Duodenal mucosa (tissue), 2 donors: ENCODE results near the gene TACC2.

Source experiments
- H3K27ac ChIP-seq: one replicate; pipeline ENCODE4 v1.7.0; 2013; ENCODE audit warnings: low read depth, low read length
- H3K27me3 ChIP-seq, 2 donors: one replicate each; pipeline ENCODE4 v1.7.0; 2013; ENCODE audit warnings: low read length in 2 of 2, control low read depth in 1 of 2; ENCODE audit not compliant: insufficient read depth in 2 of 2, control insufficient read depth in 1 of 2
- H3K36me3 ChIP-seq, 2 donors: one replicate each; pipeline ENCODE4 v1.7.0; 2013; ENCODE audit warnings: low read length in 2 of 2, control low read depth in 1 of 2; ENCODE audit not compliant: insufficient read depth in 2 of 2, control insufficient read depth in 1 of 2
- H3K4me1 ChIP-seq, 2 donors: one replicate each; pipeline ENCODE4 v1.7.0; 2013; ENCODE audit warnings: low read length in 2 of 2, control low read depth in 1 of 2; ENCODE audit not compliant: insufficient read depth in 2 of 2, control insufficient read depth in 1 of 2
- H3K4me3 ChIP-seq, 2 donors: one replicate each; pipeline ENCODE4 v1.7.0; 2013; ENCODE audit warnings: low read length in 2 of 2, low read depth in 1 of 2
- H3K9ac ChIP-seq, 2 donors: one replicate each; pipeline ENCODE4 v1.7.0; 2013; ENCODE audit warnings: low read length in 2 of 2, low read depth in 1 of 2
- H3K9me3 ChIP-seq, 2 donors: one replicate each; pipeline ENCODE4 v1.7.0; 2013; ENCODE audit warnings: low read length in 2 of 2, control low read depth in 1 of 2; ENCODE audit not compliant: control insufficient read depth in 1 of 2

Gene TACC2

GRCh38 chr10:122210481-122211265 is 221.7 kb downstream of the TACC2 start:
- Histone ChIP-seq H3K4me3 (no peak overlapping the region), H3K36me3 (peaks cover 11 to 20% of the 10 kb centered on the region in 2 donors), H3K4me1 (no peaks in the 10 kb centered on the region), H3K9ac (no peak overlapping the region), H3K9me3 (no peaks in the 10 kb centered on the region), H3K27ac (no peak overlapping the region), H3K27me3 (no peaks in the 10 kb centered on the region)

DNA sequence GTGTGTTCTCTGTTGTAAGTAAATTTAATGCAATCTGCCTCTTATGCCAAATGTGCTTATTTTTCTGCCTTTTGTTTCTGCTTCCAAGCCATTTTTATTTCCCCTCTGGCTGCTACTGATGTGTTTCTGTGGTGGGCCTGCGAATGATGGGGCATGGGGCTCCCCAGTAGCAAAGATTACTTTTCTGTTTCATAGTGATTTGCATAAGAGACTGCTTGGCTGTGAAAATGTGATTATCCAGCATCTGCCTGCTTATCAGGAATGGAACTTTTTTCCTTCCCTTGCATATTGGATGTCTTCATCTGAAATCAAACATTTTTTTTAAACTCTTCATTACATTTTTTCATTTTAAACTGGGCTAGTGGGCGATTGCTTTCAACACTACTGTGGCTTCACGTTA is 224.4 kb downstream of the TACC2 start:
- Histone ChIP-seq H3K27ac (no peak overlapping the region), H3K9me3 (no peaks in the 10 kb centered on the region), H3K27me3 (no peaks in the 10 kb centered on the region), H3K4me1 (no peaks in the 10 kb centered on the region), H3K9ac (no peak overlapping the region), H3K36me3 (peaks cover 20 to 36% of the 10 kb centered on the region in 2 donors), H3K4me3 (no peak overlapping the region)

DNA sequence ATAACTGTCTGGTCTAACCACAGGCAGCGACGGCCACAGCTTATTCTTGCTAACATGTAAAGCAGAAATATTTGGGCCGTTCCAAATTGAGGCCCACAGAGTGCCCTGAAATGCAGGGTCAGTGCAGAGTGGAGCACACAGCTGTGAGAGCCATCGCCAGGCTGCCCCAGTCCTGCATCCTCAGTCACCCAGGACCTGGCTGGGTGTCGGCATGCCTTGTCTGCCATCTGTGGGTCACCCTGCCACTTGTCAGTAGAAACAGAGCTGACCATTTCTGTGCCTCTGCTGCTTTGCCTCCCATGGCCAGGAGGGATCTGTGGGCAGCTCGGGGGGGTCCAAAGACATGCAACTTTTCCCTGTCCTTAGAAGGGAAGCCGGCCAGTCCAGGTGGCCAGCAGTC is 224.8 kb downstream of the TACC2 start:
- no peak overlapping the region for H3K27ac ChIP-seq
- no peak overlapping the region for H3K9ac ChIP-seq
- H3K36me3 ChIP-seq, result peaks cover 22 to 37% of the 10 kb centered on the region in 2 donors
- H3K9me3 ChIP-seq, result no peaks in the 10 kb centered on the region
- H3K4me3 ChIP-seq, result no peak overlapping the region
- no peaks in the 10 kb centered on the region for H3K4me1 ChIP-seq
- H3K27me3 ChIP-seq, result no peaks in the 10 kb centered on the region

DNA sequence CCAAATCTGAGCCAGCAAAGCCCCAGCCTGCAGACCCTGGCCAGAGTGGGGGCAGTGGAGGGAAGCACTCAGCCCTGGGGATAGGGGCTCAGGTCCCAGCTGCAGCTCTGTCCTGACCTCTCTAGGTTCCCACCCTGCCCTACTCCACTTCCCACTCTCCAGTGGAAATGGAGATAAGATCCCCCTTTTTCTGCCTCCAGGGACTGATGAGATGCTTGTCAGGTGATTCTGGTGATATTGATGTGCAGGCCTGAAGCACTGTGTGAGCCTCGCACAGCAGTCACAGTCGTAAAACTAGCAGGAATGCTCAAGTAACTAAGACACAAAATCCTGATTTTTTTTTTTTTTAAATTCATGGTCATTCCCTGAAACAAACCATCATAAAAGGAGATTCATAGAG is 227.1 kb downstream of the TACC2 start:
- Histone ChIP-seq H3K9ac (no peak overlapping the region), H3K27me3 (no peaks in the 10 kb centered on the region), H3K4me3 (no peak overlapping the region), H3K27ac (no peak overlapping the region), H3K4me1 (no peaks in the 10 kb centered on the region), H3K9me3 (no peaks in the 10 kb centered on the region), H3K36me3 (peaks cover 21 to 36% of the 10 kb centered on the region in 2 donors)

DNA sequence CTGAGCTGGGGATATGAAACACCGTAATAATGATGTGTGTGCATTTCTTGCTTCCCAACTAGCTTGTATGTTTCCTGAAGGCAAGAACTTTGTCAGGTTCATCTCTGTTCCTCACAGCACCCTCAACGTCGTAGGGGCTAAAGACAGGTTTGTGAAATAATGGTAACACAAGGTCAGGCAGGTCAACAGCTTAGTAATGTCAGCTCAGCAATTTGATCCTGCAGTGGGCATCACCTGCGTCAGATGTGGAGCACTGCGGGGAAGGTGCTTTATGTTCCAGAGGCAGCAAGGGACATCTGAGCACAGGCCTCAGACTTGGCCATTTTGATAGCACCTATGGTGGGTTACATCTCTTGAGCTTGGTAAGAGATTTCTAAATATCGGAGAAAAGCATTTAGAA is 230.4 kb downstream of the TACC2 start:
- no peaks in the 10 kb centered on the region for H3K9me3 ChIP-seq
- peaks cover 14 to 40% of the 10 kb centered on the region in 2 donors for H3K36me3 ChIP-seq
- no peaks in the 10 kb centered on the region for H3K27me3 ChIP-seq
- no peak overlapping the region for H3K9ac ChIP-seq
- H3K4me3 ChIP-seq, result no peak overlapping the region
- H3K4me1 ChIP-seq, result no peaks in the 10 kb centered on the region
- no peak overlapping the region for H3K27ac ChIP-seq

GRCh38 chr10:122220736-122221135 is 231.8 kb downstream of the TACC2 start:
- H3K4me1 ChIP-seq, result no peaks in the 10 kb centered on the region
- H3K27me3 ChIP-seq, result no peaks in the 10 kb centered on the region
- no peak overlapping the region for H3K27ac ChIP-seq
- H3K9ac ChIP-seq, result no peak overlapping the region
- no peak overlapping the region for H3K4me3 ChIP-seq
- H3K9me3 ChIP-seq, result no peaks in the 10 kb centered on the region
- peaks cover 14 to 53% of the 10 kb centered on the region in 2 donors for H3K36me3 ChIP-seq

DNA sequence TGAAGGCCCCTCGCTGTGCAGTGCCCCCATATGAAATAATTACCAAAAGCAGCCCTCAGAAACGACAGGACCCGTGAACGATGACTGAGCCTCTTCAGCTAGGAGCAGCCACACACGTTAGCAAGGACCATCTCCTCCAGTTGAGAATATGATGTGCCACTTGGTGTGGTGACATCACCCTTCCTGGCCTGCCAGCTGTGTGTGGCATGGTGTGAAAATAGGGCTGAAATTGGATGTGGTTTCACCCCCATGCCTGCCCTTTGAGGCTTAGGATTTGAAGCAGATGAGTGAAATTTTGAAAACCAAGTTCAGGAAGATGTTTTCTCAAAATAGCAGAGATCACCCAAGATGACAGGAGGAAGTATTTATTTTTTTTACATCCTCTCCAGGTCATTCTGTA is 233.0 kb downstream of the TACC2 start:
- Histone ChIP-seq H3K36me3 (peaks cover 19 to 57% of the 10 kb centered on the region in 2 donors), H3K27ac (no peak overlapping the region), H3K9me3 (no peaks in the 10 kb centered on the region), H3K4me1 (no peaks in the 10 kb centered on the region), H3K27me3 (no peaks in the 10 kb centered on the region), H3K9ac (no peak overlapping the region), H3K4me3 (no peak overlapping the region)

DNA sequence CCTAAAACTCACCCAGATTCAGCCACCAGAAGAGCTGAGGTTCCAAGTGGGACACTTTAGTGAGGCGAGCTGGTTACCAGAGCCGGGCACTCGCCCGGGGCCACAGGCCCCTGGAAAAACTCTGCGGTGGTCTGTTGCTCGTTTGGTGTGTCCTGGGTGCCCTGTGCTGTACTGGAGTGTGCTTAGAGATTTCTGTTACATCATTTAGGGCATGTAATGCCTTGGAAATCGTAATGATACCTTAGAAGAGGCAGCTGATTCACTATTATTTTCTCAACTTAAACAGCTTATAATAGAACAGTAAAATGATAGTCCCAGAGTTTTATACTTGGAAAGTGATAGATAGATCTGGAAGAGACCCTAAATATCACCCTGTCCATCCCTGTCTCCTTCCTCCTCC is 233.7 kb downstream of the TACC2 start:
- Histone ChIP-seq H3K36me3 (peaks cover 26 to 60% of the 10 kb centered on the region in 2 donors), H3K9me3 (no peaks in the 10 kb centered on the region), H3K27me3 (no peaks in the 10 kb centered on the region), H3K4me1 (no peaks in the 10 kb centered on the region), H3K27ac (no peak overlapping the region), H3K9ac (no peak overlapping the region), H3K4me3 (no peak overlapping the region)

- peaks cover 25 to 61% of the 10 kb centered on the region in 2 donors for H3K36me3 ChIP-seq
- no peak overlapping the region for H3K4me3 ChIP-seq
- no peaks in the 10 kb centered on the region for H3K27me3 ChIP-seq
- no peaks in the 10 kb centered on the region for H3K9me3 ChIP-seq
- H3K9ac ChIP-seq, result no peak overlapping the region
- H3K27ac ChIP-seq, result no peak overlapping the region
- no peaks in the 10 kb centered on the region for H3K4me1 ChIP-seq
These were observed 235.2 kb downstream of the TACC2 start for GRCh38 chr10:122224159-122224558.

DNA sequence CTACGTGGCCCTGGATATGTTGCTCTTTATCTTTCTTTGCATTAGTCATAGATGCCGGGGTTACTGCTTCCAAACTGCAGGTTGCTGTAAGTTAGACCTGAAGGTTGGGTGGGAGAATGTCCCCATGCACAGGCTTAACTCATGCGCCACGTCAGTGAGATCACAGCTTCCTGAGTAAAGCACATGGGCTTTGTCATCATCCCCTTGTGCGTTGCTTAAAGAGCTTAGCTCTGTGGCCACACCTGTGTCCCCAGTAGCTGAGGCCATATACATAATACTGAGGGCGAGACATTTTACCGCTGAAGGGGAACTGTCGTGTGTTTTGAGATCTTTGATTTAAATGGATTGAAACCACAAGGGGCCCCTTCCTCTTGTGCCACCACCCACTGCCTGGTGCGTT is 236.4 kb downstream of the TACC2 start:
- H3K9me3 ChIP-seq, result no peaks in the 10 kb centered on the region
- H3K4me3 ChIP-seq, result no peak overlapping the region
- H3K4me1 ChIP-seq, result no peaks in the 10 kb centered on the region
- H3K36me3 ChIP-seq, result peaks cover 27 to 65% of the 10 kb centered on the region in 2 donors
- H3K9ac ChIP-seq, result no peak overlapping the region
- H3K27ac ChIP-seq, result no peak overlapping the region
- no peaks in the 10 kb centered on the region for H3K27me3 ChIP-seq
